ENCODE measurements around the gene CHST9.

DNA sequence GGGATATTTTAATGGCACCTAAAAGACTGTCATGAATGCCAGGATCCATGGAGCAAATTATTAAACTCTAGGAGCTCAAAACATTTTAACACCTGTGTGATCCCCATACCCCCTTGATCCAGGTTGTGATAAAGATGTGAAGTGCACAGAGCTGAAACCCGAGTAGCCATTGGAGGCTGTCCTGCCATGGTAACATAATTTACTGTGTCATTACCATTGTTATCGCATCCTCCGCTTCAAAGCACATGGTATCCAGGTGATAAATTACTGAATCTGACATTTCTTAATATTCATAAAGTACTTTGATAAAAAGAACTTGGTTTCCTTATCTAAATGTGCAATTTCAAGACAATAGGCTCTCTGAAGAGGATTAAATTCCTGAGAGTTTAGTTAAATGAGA is 109.3 kb downstream of the CHST9 start:
- TF ChIP-seq, protein P1, sequence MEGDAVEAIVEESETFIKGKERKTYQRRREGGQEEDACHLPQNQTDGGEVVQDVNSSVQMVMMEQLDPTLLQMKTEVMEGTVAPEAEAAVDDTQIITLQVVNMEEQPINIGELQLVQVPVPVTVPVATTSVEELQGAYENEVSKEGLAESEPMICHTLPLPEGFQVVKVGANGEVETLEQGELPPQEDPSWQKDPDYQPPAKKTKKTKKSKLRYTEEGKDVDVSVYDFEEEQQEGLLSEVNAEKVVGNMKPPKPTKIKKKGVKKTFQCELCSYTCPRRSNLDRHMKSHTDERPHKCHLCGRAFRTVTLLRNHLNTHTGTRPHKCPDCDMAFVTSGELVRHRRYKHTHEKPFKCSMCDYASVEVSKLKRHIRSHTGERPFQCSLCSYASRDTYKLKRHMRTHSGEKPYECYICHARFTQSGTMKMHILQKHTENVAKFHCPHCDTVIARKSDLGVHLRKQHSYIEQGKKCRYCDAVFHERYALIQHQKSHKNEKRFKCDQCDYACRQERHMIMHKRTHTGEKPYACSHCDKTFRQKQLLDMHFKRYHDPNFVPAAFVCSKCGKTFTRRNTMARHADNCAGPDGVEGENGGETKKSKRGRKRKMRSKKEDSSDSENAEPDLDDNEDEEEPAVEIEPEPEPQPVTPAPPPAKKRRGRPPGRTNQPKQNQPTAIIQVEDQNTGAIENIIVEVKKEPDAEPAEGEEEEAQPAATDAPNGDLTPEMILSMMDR (IDR thresholded peaks at IDR 0.05; ENCODE audit: borderline replicate concordance, extremely low read depth, low read length, poor library complexity, severe bottlenecking): no peak
- no peak for TF ChIP-seq EZH2 (IDR thresholded peaks at IDR 0.05; ENCODE audit: borderline replicate concordance, low read depth, low read length, severe bottlenecking)

All from DND-41 (cell line).